ENCODE data around the gene TTN.
"Not testable (repeated sequence)": the region's sequence is repeated elsewhere in the genome, so short reads cannot be mapped to it uniquely, and the experiment has no call there.

TTN gene

GRCh38 chr2:178666458-178666857 lies 140.8 kb downstream of the TTN start:
- DNase-seq (ENCODE audit: low read depth), result no peak
- H3K4me3 ChIP-seq (ENCODE audit: low read length), result no peak overlapping the region
- no peak for TF ChIP-seq CTCF (conservative IDR thresholded peaks at IDR 0.05; ENCODE audit: low read depth, low read length)

GRCh38 chr2:178658480-178658879 lies 148.7 kb downstream of the TTN start:
- not testable (repeated sequence) for DNase-seq (ENCODE audit: low read depth); H3K4me3 ChIP-seq (ENCODE audit: low read length)

- TF ChIP-seq CTCF (conservative IDR thresholded peaks at IDR 0.05; ENCODE audit: low read depth, low read length), result no peak
- DNase-seq (ENCODE audit: low read depth), result no peak
- H3K4me3 ChIP-seq (ENCODE audit: low read length), result no peak overlapping the region
Measured at GRCh38 chr2:178650554-178650953, 156.7 kb downstream of the TTN start.

- TF ChIP-seq CTCF (conservative IDR thresholded peaks at IDR 0.05; ENCODE audit: low read depth, low read length), result no peak
- no peak overlapping the region for H3K4me3 ChIP-seq (ENCODE audit: low read length)
- DNase-seq (ENCODE audit: low read depth), result no peak
Measured at GRCh38 chr2:178644919-178645318, 162.3 kb downstream of the TTN start.

GRCh38 chr2:178641498-178641897 lies 165.7 kb downstream of the TTN start:
- TF ChIP-seq CTCF (conservative IDR thresholded peaks at IDR 0.05; ENCODE audit: low read depth, low read length), result no peak

GRCh38 chr2:178635897-178636296 lies 171.3 kb downstream of the TTN start:
- H3K4me3 ChIP-seq (ENCODE audit: low read length), result no peak overlapping the region
- no peak for TF ChIP-seq CTCF (conservative IDR thresholded peaks at IDR 0.05; ENCODE audit: low read depth, low read length)
- no peak for DNase-seq (ENCODE audit: low read depth)

More at GRCh38 chr2:178641498-178641897, 165.7 kb downstream of the TTN start:
- no peak overlapping the region for H3K4me3 ChIP-seq (ENCODE audit: low read length)
- no peak for DNase-seq (ENCODE audit: low read depth)

- DNase-seq (ENCODE audit: low read depth), result no peak
- no peak for TF ChIP-seq CTCF (conservative IDR thresholded peaks at IDR 0.05; ENCODE audit: low read depth, low read length)
- no peak overlapping the region for H3K4me3 ChIP-seq (ENCODE audit: low read length)
Measured at GRCh38 chr2:178632729-178633128, 174.5 kb downstream of the TTN start.

- TF ChIP-seq CTCF (conservative IDR thresholded peaks at IDR 0.05; ENCODE audit: low read depth, low read length), result no peak
- no peak for DNase-seq (ENCODE audit: low read depth)
- no peak overlapping the region for H3K4me3 ChIP-seq (ENCODE audit: low read length)
Measured at GRCh38 chr2:178630581-178630980, 176.6 kb downstream of the TTN start.
